HG03103 (cell line): ENCODE measurements around the gene RFTN1.

Experiments used
- ATAC-seq: cut with Tn5 transposase; IDR thresholded peaks from one replicate; pipeline ENCODE4 v1.9.1; 2021; ENCODE audit warnings: low read depth; ENCODE audit not compliant: unreplicated experiment

The RFTN1 gene

GRCh38 chr3:16444344-16444743 is 69.2 kb downstream of the RFTN1 start:
- no peak for ATAC-seq

- no peak for ATAC-seq
Measured at GRCh38 chr3:16442730-16443129, 70.8 kb downstream of the RFTN1 start.

GRCh38 chr3:16441371-16441875 is 72.1 kb downstream of the RFTN1 start:
- ATAC-seq, result no peak

- ATAC-seq, result no peak
Measured at GRCh38 chr3:16439848-16440708, 73.4 kb downstream of the RFTN1 start.

GRCh38 chr3:16439163-16439847 is 74.2 kb downstream of the RFTN1 start:
- ATAC-seq, result no peak

- no peak for ATAC-seq
Measured at GRCh38 chr3:16437640-16438039, 75.9 kb downstream of the RFTN1 start.

- peak; percentile 80 for ATAC-seq
Measured at GRCh38 chr3:16433701-16434151, 79.8 kb downstream of the RFTN1 start.

GRCh38 chr3:16432714-16433113 is 80.8 kb downstream of the RFTN1 start:
- no peak for ATAC-seq

GRCh38 chr3:16430717-16431630 is 82.5 kb downstream of the RFTN1 start:
- peak; percentile 35 for ATAC-seq

GRCh38 chr3:16429086-16429485 is 84.4 kb downstream of the RFTN1 start:
- ATAC-seq, result no peak

- no peak for ATAC-seq
Measured at GRCh38 chr3:16428612-16429011, 84.9 kb downstream of the RFTN1 start.

- ATAC-seq, result no peak
Measured at GRCh38 chr3:16427103-16427965, 86.2 kb downstream of the RFTN1 start.

- ATAC-seq, result no peak
Measured at GRCh38 chr3:16426665-16427064, 86.8 kb downstream of the RFTN1 start.

GRCh38 chr3:16426029-16426400 is 87.5 kb downstream of the RFTN1 start:
- ATAC-seq, result no peak

- no peak for ATAC-seq
Measured at GRCh38 chr3:16425398-16426028, 88.0 kb downstream of the RFTN1 start.

- peak; percentile 74 for ATAC-seq
Measured at GRCh38 chr3:16423947-16424673, 89.4 kb downstream of the RFTN1 start.

- ATAC-seq, result no peak
Measured at GRCh38 chr3:16423298-16423697, 90.2 kb downstream of the RFTN1 start.

GRCh38 chr3:16419640-16420241 is 93.8 kb downstream of the RFTN1 start:
- no peak for ATAC-seq
